Measurements from ENCODE around the gene NOP56. TPM values are rescaled to one million over a fixed set of nuclear protein-coding genes. Genes with fewer than 3 reads are reported as not detected.
"Not testable (repeated sequence)": the region's sequence is repeated elsewhere in the genome, so short reads cannot be mapped to it uniquely, and the experiment has no call there.

NOP56 gene
- total RNA-seq, 2 experiments from 2014 or later, result 402 to 408 TPM

- intact Hi-C loops (cut with micrococcal nuclease), result no loop called here
- Mint-ChIP-seq H3K27ac (no peak overlapping the region), H3K4me3 (peak overlapping the region; percentile 72), H3K4me1 (ENCODE audit: low read depth) (peaks cover 22% of the 10 kb centered on the region), H3K36me3 (peaks cover 3% of the 10 kb centered on the region), H3K27me3 (peaks cover 36% of the 10 kb centered on the region), H3K9me3 (no peaks in the 10 kb centered on the region)
- ChIA-PET CTCF (interaction anchor here (1.0 to 1.7 kb wide), 2 partner anchors 52 to 61 kb away, joined by 3 to 5 read pairs; no protein-coding TSS in a partner anchor), POLR2A (interaction anchor here (0.6 kb wide), 1 partner anchor 31 kb away, joined by 3 read pairs; no protein-coding TSS in a partner anchor)
- DNase-seq, result no peak
Observed at GRCh38 chr20:2691663-2692035, 39.2 kb downstream of the NOP56 start.

- intact Hi-C loops (cut with micrococcal nuclease), result no loop called here
- ChIA-PET POLR2A (interaction anchor here (0.6 kb wide), 2 partner anchors 32 kb away, joined by 3 read pairs; no protein-coding TSS in a partner anchor), CTCF (interaction anchor here (0.7 to 1.7 kb wide), 4 partner anchors 26 to 61 kb away, joined by 3 to 5 read pairs (median 3); no protein-coding TSS in a partner anchor)
- H3K4me3 Mint-ChIP-seq, result peak within 1 kb of the TSS; percentile 72
- H3K4me1 Mint-ChIP-seq (ENCODE audit: low read depth), result peaks cover 22% of the 10 kb centered on the region
- H3K27ac Mint-ChIP-seq, result peak within 1 kb of the TSS; percentile 43
- H3K9me3 Mint-ChIP-seq, result no peaks in the 10 kb centered on the region
- H3K27me3 Mint-ChIP-seq, result peaks cover 40% of the 10 kb centered on the region
- H3K36me3 Mint-ChIP-seq, result peaks cover 3% of the 10 kb centered on the region
- peak; percentile 51 for DNase-seq
Observed at GRCh38 chr20:2692036-2692885, 39.8 kb downstream of the NOP56 start, which contains the start of gene EBF4. EBF4 (plus strand) TSS chr20:2692780; CDS start chr20:2693646, 866 bp downstream.

- Mint-ChIP-seq H3K27me3 (peaks cover 40% of the 10 kb centered on the region), H3K4me1 (ENCODE audit: low read depth) (peaks cover 17% of the 10 kb centered on the region), H3K4me3 (no peak overlapping the region), H3K36me3 (peaks cover 3% of the 10 kb centered on the region), H3K9me3 (no peaks in the 10 kb centered on the region), H3K27ac (no peak overlapping the region)
- ChIA-PET POLR2A (no interaction called here), CTCF (interaction anchor here (0.7 to 1.7 kb wide), 4 partner anchors 25 to 60 kb away, joined by 3 to 5 read pairs (median 4); no protein-coding TSS in a partner anchor)
- intact Hi-C loops (cut with micrococcal nuclease), result no loop called here
- peak; percentile 27 for DNase-seq
Observed at GRCh38 chr20:2692886-2693285, 40.5 kb downstream of the NOP56 start.

GRCh38 chr20:2693286-2694007, 41.0 kb downstream of the NOP56 start:
- Mint-ChIP-seq H3K36me3 (peaks cover 3% of the 10 kb centered on the region), H3K4me3 (no peak overlapping the region), H3K27ac (no peak overlapping the region), H3K9me3 (no peaks in the 10 kb centered on the region), H3K27me3 (peaks cover 42% of the 10 kb centered on the region), H3K4me1 (ENCODE audit: low read depth) (peaks cover 11% of the 10 kb centered on the region)
- peak; percentile 61 for DNase-seq
- POLR2A ChIA-PET, result no interaction called here
- intact Hi-C loops (cut with micrococcal nuclease), result no loop called here
- CTCF ChIA-PET, result interaction anchor here (0.9 to 1.5 kb wide), 5 partner anchors 24 to 360 kb away, joined by 3 to 6 read pairs (median 5); no protein-coding TSS in a partner anchor

GRCh38 chr20:2694008-2694471, 41.6 kb downstream of the NOP56 start:
- POLR2A ChIA-PET, result no interaction called here
- peaks cover 45% of the 10 kb centered on the region for H3K27me3 Mint-ChIP-seq
- no peaks in the 10 kb centered on the region for H3K9me3 Mint-ChIP-seq
- H3K36me3 Mint-ChIP-seq, result peaks cover 3% of the 10 kb centered on the region
- peak overlapping the region; percentile 13 for H3K4me3 Mint-ChIP-seq
- no peak for DNase-seq
- peaks cover 9% of the 10 kb centered on the region for H3K4me1 Mint-ChIP-seq (ENCODE audit: low read depth)
- intact Hi-C loops (cut with micrococcal nuclease), result no loop called here
- CTCF ChIA-PET, result interaction anchor here (0.9 to 1.5 kb wide), 5 partner anchors 24 to 359 kb away, joined by 3 to 6 read pairs (median 5); no protein-coding TSS in a partner anchor
- no peak overlapping the region for H3K27ac Mint-ChIP-seq

- no peaks in the 10 kb centered on the region for H3K9me3 Mint-ChIP-seq
- DNase-seq, result no peak
- H3K27me3 Mint-ChIP-seq, result peaks cover 45% of the 10 kb centered on the region
- POLR2A ChIA-PET, result no interaction called here
- peaks cover 3% of the 10 kb centered on the region for H3K36me3 Mint-ChIP-seq
- no peak overlapping the region for H3K27ac Mint-ChIP-seq
- CTCF ChIA-PET, result interaction anchor here (0.9 to 1.5 kb wide), 3 partner anchors 25 to 359 kb away, joined by 3 to 5 read pairs (median 5); no protein-coding TSS in a partner anchor
- intact Hi-C loops (cut with micrococcal nuclease), result no loop called here
- peaks cover 9% of the 10 kb centered on the region for H3K4me1 Mint-ChIP-seq (ENCODE audit: low read depth)
- H3K4me3 Mint-ChIP-seq, result peak overlapping the region; percentile 13
Observed at GRCh38 chr20:2694519-2694918, 42.1 kb downstream of the NOP56 start.

GRCh38 chr20:2695206-2695983, 43.0 kb downstream of the NOP56 start:
- CTCF ChIA-PET, result no interaction called here

GRCh38 chr20:2695984-2696525, 43.6 kb downstream of the NOP56 start:
- intact Hi-C loops (cut with micrococcal nuclease), result not testable (repeated sequence)
- H3K27me3 Mint-ChIP-seq, result peaks cover 41% of the 10 kb centered on the region

More at GRCh38 chr20:2695206-2695983, 43.0 kb downstream of the NOP56 start:
- Mint-ChIP-seq H3K27ac (no peak overlapping the region), H3K4me3 (no peak overlapping the region), H3K36me3 (peaks cover 3% of the 10 kb centered on the region), H3K27me3 (peaks cover 45% of the 10 kb centered on the region), H3K4me1 (ENCODE audit: low read depth) (peaks cover 9% of the 10 kb centered on the region), H3K9me3 (no peaks in the 10 kb centered on the region)
- POLR2A ChIA-PET, result no interaction called here
- intact Hi-C loops (cut with micrococcal nuclease), result no loop called here
- no peak for DNase-seq

GRCh38 chr20:2696646-2697045, 44.2 kb downstream of the NOP56 start:
- Mint-ChIP-seq H3K27me3 (peaks cover 35% of the 10 kb centered on the region), H3K4me3 (no peak overlapping the region), H3K4me1 (ENCODE audit: low read depth) (peaks cover 5% of the 10 kb centered on the region), H3K9me3 (no peaks in the 10 kb centered on the region), H3K27ac (no peak overlapping the region), H3K36me3 (peaks cover 3% of the 10 kb centered on the region)
- CTCF ChIA-PET, result no interaction called here
- intact Hi-C loops (cut with micrococcal nuclease), result no loop called here
- POLR2A ChIA-PET, result no interaction called here
- DNase-seq, result no peak

More at GRCh38 chr20:2695984-2696525, 43.6 kb downstream of the NOP56 start:
- H3K9me3 Mint-ChIP-seq; DNase-seq; H3K36me3 Mint-ChIP-seq; POLR2A ChIA-PET; H3K27ac Mint-ChIP-seq; H3K4me3 Mint-ChIP-seq; CTCF ChIA-PET; H3K4me1 Mint-ChIP-seq (ENCODE audit: low read depth): not testable (repeated sequence)

GRCh38 chr20:2697768-2698167, 45.3 kb downstream of the NOP56 start:
- H3K36me3 Mint-ChIP-seq, result no peaks in the 10 kb centered on the region
- no peak overlapping the region for H3K27ac Mint-ChIP-seq
- no peak overlapping the region for H3K4me3 Mint-ChIP-seq
- POLR2A ChIA-PET, result no interaction called here
- no peaks in the 10 kb centered on the region for H3K9me3 Mint-ChIP-seq
- H3K27me3 Mint-ChIP-seq, result peaks cover 32% of the 10 kb centered on the region
- CTCF ChIA-PET, result interaction anchor here (1.0 kb wide), 1 partner anchor 10 kb away, joined by 3 read pairs; no protein-coding TSS in a partner anchor
- H3K4me1 Mint-ChIP-seq (ENCODE audit: low read depth), result no peaks in the 10 kb centered on the region
- intact Hi-C loops (cut with micrococcal nuclease), result no loop called here
- DNase-seq, result no peak

- no peak for DNase-seq
- Mint-ChIP-seq H3K9me3 (no peaks in the 10 kb centered on the region), H3K4me3 (no peak overlapping the region), H3K36me3 (no peaks in the 10 kb centered on the region), H3K4me1 (ENCODE audit: low read depth) (no peaks in the 10 kb centered on the region), H3K27me3 (peaks cover 32% of the 10 kb centered on the region), H3K27ac (no peak overlapping the region)
- ChIA-PET CTCF (interaction anchor here (1.0 kb wide), 1 partner anchor 11 kb away, joined by 3 read pairs; no protein-coding TSS in a partner anchor), POLR2A (no interaction called here)
- intact Hi-C loops (cut with micrococcal nuclease), result no loop called here
Observed at GRCh38 chr20:2698186-2698817, 45.9 kb downstream of the NOP56 start.
